ENCODE results near the gene QRFP. TPM values are rescaled to one million over a fixed set of nuclear protein-coding genes. Genes with fewer than 3 reads are reported as not detected.

Gene QRFP
- total RNA-seq, 4 donors from 2014 or later: not detected

DNA sequence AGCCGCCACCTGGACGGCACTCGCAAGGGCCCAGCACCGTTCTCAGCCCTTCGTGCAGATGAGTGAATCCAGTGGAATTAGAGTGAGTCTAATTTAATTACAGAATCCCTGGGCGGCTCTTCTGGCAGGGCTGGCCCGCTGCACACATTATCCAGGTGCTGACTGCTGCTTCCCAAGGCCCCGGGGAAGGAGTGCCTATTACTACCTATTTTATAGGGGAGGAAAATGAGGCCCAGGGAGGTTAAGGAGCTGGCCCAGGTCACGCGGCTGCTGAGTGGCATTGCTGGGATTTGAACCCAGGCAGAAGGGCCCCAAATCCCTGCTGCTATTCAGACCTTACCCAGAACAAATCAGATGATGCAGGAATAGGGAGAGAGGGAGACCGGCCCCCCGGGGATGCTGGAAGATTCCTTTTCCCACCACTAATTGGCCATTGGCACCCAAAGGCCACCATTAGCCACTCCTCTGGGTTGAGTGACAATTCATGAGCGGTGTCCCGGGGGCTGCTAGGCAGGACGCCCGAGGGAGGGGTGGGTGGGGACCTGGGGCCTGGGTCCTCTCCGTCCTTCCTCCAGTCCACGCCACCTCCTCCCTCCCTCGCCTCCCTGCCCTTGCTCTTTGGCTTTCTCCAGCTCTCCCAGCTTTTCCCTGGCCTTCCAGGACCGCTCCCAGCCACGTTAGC, 10.3 kb upstream of the QRFP start:
- DNase-seq (no peak), ATAC-seq (no peak)
- no peaks in the 10 kb centered on the region for H3K9me3 ChIP-seq
- intact Hi-C loops (cut with DNase I; ENCODE audit: low total_unique reads) (no loop called here), in situ Hi-C loops (cut with MboI; ENCODE audit: low sequenced_read_pairs in 4 of 4) (no loop called here)
- H3K4me3 ChIP-seq: no peak overlapping the region
- H3K27ac ChIP-seq: no peak overlapping the region
- H3K36me3 ChIP-seq: no peaks in the 10 kb centered on the region
- no peaks in the 10 kb centered on the region for H3K4me1 ChIP-seq
- no peak for TF ChIP-seq POLR2A (IDR thresholded peaks at IDR 0.05)
- TF ChIP-seq, protein P1, sequence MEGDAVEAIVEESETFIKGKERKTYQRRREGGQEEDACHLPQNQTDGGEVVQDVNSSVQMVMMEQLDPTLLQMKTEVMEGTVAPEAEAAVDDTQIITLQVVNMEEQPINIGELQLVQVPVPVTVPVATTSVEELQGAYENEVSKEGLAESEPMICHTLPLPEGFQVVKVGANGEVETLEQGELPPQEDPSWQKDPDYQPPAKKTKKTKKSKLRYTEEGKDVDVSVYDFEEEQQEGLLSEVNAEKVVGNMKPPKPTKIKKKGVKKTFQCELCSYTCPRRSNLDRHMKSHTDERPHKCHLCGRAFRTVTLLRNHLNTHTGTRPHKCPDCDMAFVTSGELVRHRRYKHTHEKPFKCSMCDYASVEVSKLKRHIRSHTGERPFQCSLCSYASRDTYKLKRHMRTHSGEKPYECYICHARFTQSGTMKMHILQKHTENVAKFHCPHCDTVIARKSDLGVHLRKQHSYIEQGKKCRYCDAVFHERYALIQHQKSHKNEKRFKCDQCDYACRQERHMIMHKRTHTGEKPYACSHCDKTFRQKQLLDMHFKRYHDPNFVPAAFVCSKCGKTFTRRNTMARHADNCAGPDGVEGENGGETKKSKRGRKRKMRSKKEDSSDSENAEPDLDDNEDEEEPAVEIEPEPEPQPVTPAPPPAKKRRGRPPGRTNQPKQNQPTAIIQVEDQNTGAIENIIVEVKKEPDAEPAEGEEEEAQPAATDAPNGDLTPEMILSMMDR (IDR thresholded peaks at IDR 0.05 in 4 of 5, conservative IDR thresholded peaks at IDR 0.05 in 1 of 5): no peak
- H3K27me3 ChIP-seq: peaks cover 12 to 17% (median 14%) of the 10 kb centered on the region in 3 donors

DNA sequence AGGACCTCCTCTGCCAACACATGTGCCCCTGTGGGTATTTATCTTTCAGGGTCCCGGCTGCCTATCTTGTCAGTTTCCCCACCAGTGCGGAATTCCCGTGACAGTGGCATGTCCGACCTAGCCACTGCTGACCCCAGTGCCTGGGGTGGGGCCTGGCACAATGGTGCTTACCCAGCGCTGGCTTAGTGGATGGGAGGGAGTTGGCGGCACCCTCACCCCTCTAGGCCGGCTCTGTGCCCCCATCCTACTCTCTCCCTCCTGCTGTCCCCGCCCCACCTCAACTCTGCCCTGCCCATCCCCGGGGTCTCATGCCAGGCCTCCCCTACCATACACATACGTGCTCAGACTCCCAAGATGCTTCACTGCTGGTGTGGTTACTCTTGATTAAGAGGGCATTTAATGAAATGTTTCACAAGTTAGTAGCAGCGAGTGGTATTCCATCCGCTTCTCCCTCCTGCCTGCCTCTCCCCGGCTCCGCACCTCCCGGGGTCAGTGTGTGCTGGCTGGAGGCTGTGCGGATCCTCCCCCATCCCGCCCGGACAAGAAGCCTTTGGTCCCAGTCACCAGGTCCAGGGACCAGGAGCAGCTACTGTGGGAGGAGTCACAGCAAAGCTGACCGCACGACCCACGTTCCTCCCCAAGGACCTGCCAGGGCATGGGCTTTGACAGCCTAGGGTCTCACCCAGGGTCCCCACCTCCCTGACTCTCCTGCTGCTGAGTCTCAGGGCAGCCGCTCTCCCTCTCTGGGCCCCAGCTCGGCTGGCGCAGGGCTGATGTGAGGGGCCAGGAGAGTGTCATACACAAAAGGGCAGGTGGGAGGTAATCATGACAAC, 9.5 kb upstream of the QRFP start:
- DNase-seq (no peak), ATAC-seq (no peak)
- Histone ChIP-seq H3K27ac (no peak overlapping the region), H3K36me3 (no peaks in the 10 kb centered on the region), H3K9me3 (no peaks in the 10 kb centered on the region), H3K4me3 (no peak overlapping the region), H3K4me1 (no peaks in the 10 kb centered on the region), H3K27me3 (peaks cover 14 to 22% (median 20%) of the 10 kb centered on the region in 3 donors)
- in situ Hi-C loops (cut with MboI; ENCODE audit: low sequenced_read_pairs in 4 of 4) (no loop called here), intact Hi-C loops (cut with DNase I; ENCODE audit: low total_unique reads) (no loop called here)
- TF ChIP-seq, protein P1 (IDR thresholded peaks at IDR 0.05 in 4 of 5, conservative IDR thresholded peaks at IDR 0.05 in 1 of 5): no peak
- no peak for TF ChIP-seq POLR2A (IDR thresholded peaks at IDR 0.05)

DNA sequence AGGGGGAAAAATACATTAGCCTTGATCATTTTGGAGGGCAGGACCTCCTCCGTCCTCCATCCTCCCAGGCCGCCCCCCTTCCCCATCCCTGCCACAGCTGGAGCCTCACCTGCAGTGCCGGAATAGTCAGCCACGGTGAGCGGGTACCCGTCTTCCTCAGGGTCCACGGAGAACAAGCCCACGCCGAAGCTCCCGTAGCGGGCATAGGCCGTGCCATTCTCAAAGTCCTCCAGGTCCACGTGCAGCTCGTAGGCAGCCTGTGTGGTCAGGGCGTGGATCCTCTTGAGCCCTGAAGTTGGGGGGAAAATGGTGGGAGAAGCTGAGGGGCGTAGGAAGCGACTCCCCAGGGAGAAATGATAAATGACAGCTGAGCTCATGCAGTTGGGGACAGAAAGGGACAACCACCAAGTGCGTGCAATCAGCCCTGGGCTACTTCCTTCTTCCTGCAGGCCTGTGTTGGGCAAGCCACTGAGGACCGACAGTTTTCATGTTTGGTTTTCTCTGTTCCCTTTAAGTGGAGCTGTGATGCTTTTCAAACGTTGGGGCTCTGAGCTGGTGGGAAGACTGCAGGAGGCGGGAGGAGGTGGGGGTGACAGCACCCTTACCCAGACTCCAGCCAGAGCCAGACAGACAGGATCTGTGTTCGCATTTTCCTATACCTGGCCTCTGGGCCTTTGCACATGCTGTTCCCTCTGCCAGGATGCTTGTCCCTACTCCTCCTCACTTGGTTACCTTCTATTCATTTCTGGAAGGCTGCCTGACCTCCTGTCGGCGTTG, 8.7 kb upstream of the QRFP start:
- Histone ChIP-seq H3K36me3 (no peaks in the 10 kb centered on the region), H3K4me3 (no peak overlapping the region), H3K9me3 (no peaks in the 10 kb centered on the region), H3K27me3 (peaks cover 14 to 29% (median 26%) of the 10 kb centered on the region in 3 donors), H3K4me1 (no peaks in the 10 kb centered on the region), H3K27ac (no peak overlapping the region)
- intact Hi-C loops (cut with DNase I; ENCODE audit: low total_unique reads) (no loop called here), in situ Hi-C loops (cut with MboI; ENCODE audit: low sequenced_read_pairs in 4 of 4) (no loop called here)
- ATAC-seq (no peak), DNase-seq (no peak)
- TF ChIP-seq, protein P1 (IDR thresholded peaks at IDR 0.05 in 4 of 5, conservative IDR thresholded peaks at IDR 0.05 in 1 of 5): no peak
- no peak for TF ChIP-seq POLR2A (IDR thresholded peaks at IDR 0.05)

DNA sequence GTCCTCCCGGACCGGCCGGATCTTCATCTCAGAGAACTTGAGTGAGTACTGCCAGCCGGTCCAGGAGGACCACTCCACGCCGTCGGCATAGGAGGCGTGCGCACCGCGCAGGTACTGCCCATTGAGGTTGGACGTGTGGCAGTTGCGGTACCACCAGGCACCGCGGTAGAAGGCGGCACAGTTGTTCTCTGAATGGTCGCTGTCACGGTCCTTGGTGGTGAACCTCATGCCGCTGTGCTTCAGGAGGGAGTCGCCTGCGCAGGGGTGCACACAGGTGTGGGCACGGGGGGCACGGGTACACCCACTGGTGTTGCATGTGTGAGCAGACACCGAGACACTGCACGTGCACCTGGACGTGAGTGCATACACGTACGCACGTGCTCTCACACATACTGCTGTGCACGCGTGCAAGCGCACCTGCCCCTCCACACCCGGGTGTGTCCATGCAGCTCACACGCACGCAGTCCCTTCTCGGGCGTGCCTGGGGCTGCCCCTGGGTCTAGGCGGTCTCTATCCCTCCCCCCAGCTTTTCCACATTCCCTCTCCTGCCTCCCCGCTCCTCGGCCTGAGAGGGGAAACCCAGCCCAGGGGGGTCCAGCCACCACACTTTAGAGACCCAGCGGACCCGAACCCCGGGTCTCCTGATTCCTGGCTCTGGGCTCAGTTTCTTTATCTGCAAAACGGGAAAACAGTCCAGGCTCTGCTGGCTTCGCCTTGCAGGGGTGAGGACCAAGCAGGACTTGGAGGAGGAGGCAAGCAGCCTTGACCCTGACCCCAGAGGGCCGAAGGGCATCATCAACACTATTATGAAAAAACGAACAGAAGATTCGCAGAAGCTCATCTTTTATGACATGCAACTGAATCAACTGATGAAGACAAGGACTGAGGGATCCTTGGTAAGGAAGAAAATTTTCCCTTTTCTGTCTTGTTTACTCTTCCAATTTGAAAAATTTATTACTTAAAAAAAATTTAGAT, 7.7 kb upstream of the QRFP start:
- DNase-seq (no peak), ATAC-seq (no peak)
- intact Hi-C loops (cut with DNase I; ENCODE audit: low total_unique reads) (no loop called here), in situ Hi-C loops (cut with MboI; ENCODE audit: low sequenced_read_pairs in 4 of 4) (no loop called here)
- no peaks in the 10 kb centered on the region for H3K4me1 ChIP-seq
- no peak overlapping the region for H3K27ac ChIP-seq
- H3K27me3 ChIP-seq: peaks cover 18 to 38% (median 30%) of the 10 kb centered on the region in 3 donors
- H3K36me3 ChIP-seq: no peaks in the 10 kb centered on the region
- H3K9me3 ChIP-seq: no peaks in the 10 kb centered on the region
- TF ChIP-seq POLR2A (IDR thresholded peaks at IDR 0.05): no peak
- TF ChIP-seq, protein P1 (IDR thresholded peaks at IDR 0.05 in 4 of 5, conservative IDR thresholded peaks at IDR 0.05 in 1 of 5): no peak
- H3K4me3 ChIP-seq: no peak overlapping the region

All from gastrocnemius medialis (tissue), 4 donors.